Smooth muscle cell (in vitro differentiated cells): ENCODE data around the gene ZNF487. TPM values are rescaled to one million over a fixed set of nuclear protein-coding genes. Genes with fewer than 3 reads are reported as not detected.

Experiments
- DNase-seq: peaks from one replicate; lab custom pipeline; 2025; ENCODE audit not compliant: unreplicated experiment; lab: John Stamatoyannopoulos, UW
- H2AFZ ChIP-seq: fragments of 200-600 bp; sonication (generic); 2 replicates; pipeline ENCODE4 v1.6.0; 2016; ENCODE audit warnings: antibody characterized with exemption, low read depth, mild to moderate bottlenecking
- H3F3A ChIP-seq: fragments of 200-600 bp; sonication (generic); 2 replicates; pipeline ENCODE4 v1.6.0; 2017; ENCODE audit warnings: antibody characterized with exemption, low read depth
- H3K27ac ChIP-seq: fragments of 200-600 bp; sonication (generic); 2 replicates; pipeline ENCODE4 v1.5.1; 2016; ENCODE audit warnings: low read depth, mild to moderate bottlenecking
- H3K27me3 ChIP-seq: fragments of 200-600 bp; sonication (generic); 2 replicates; pipeline ENCODE4 v1.6.1; 2016; ENCODE audit warnings: low read depth, mild to moderate bottlenecking
- H3K36me3 ChIP-seq: fragments of 200-600 bp; sonication (generic); 2 replicates; pipeline ENCODE4 v1.5.1; 2016; ENCODE audit warnings: low read depth
- H3K4me1 ChIP-seq: fragments of 200-600 bp; sonication (generic); 2 replicates; pipeline ENCODE4 v1.5.1; 2016; ENCODE audit warnings: low read depth
- H3K4me2 ChIP-seq: fragments of 200-600 bp; sonication (generic); 2 replicates; pipeline ENCODE4 v1.6.0; 2016; ENCODE audit warnings: mild to moderate bottlenecking
- H3K4me3 ChIP-seq: fragments of 200-600 bp; sonication (generic); 2 replicates; pipeline ENCODE4 v1.5.1; 2016; ENCODE audit warnings: mild to moderate bottlenecking
- H3K79me2 ChIP-seq: fragments of 200-600 bp; sonication (generic); 2 replicates; pipeline ENCODE4 v1.6.0; 2016; ENCODE audit warnings: low read depth, mild to moderate bottlenecking
- H3K9ac ChIP-seq: fragments of 200-600 bp; sonication (generic); 2 replicates; pipeline ENCODE4 v1.6.0; 2016; ENCODE audit warnings: low read depth
- H3K9me3 ChIP-seq: fragments of 200-600 bp; sonication (generic); replicated peaks from 2 replicates; pipeline ENCODE4 v1.5.1; 2016; ENCODE audit warnings: low read depth
- H4K20me1 ChIP-seq: fragments of 200-600 bp; sonication (generic); 2 replicates; pipeline ENCODE4 v1.6.0; 2016; ENCODE audit warnings: low read depth
- CTCF ChIP-seq: fragments of 200-600 bp; sonication (generic); IDR thresholded peaks from 2 replicates; pipeline ENCODE4 v1.5.1; 2017; ENCODE audit warnings: borderline replicate concordance, mild to moderate bottlenecking, antibody characterized with exemption; ENCODE audit not compliant: insufficient read depth, poor library complexity, severe bottlenecking
- WGBS: methylation state at CpG from one replicate; pipeline ENCODE4 v1.1.7; 2016; ENCODE audit warnings: low lambda C conversion rate; 5-methylcytosine and 5-hydroxymethylcytosine counted together
- polyA plus RNA-seq: library from polyadenylated mRNA; unstranded; fragments of >200 nt; fragmentation: Nextera tagmentation; extraction: Ambion mirVana; gene quantifications from 2 replicates; pipeline ENCODE4 v1.2.1, GENCODE V29; 2016
- total RNA-seq: library from RNA; depleted of rRNA; stranded (reverse); fragments of >200 nt; gene quantifications from 2 replicates; pipeline ENCODE4 v1.2.3, GENCODE V29; 2014

The ZNF487 gene
- total and polyA plus RNA-seq, 2 experiments from 2014 or later, result 5.1 to 9.6 TPM

- H3F3A ChIP-seq, result peaks cover 9% of the 10 kb centered on the region
- H3K79me2 ChIP-seq, result peaks cover 31% of the 10 kb centered on the region
- peak within 1 kb of the TSS; percentile 99 for H3K27ac ChIP-seq
- TF ChIP-seq CTCF, result no peak
- no peaks in the 10 kb centered on the region for H3K9me3 ChIP-seq
- H3K27me3 ChIP-seq, result no peaks in the 10 kb centered on the region
- peak within 1 kb of the TSS; percentile 80 for H3K4me3 ChIP-seq
- H2AFZ ChIP-seq, result peak within 1 kb of the TSS; percentile 64
- peak within 1 kb of the TSS; percentile 93 for H3K4me2 ChIP-seq
- 2% methylated on average over 56 of the region's 68 CpGs for WGBS
- H4K20me1 ChIP-seq, result peaks cover 40% of the 10 kb centered on the region
- no peaks in the 10 kb centered on the region for H3K36me3 ChIP-seq
- peak within 1 kb of the TSS; percentile 97 for H3K9ac ChIP-seq
- H3K4me1 ChIP-seq, result peaks cover 13% of the 10 kb centered on the region
- peak; percentile 98 for DNase-seq
Measured at GRCh38 chr10:43408710-43409384, 28.1 kb upstream of the ZNF487 start, which contains the start of gene HNRNPF. Gene HNRNPF (minus strand): TSS chr10:43409186. CDS start chr10:43387884, 21,302 bp downstream.

DNA sequence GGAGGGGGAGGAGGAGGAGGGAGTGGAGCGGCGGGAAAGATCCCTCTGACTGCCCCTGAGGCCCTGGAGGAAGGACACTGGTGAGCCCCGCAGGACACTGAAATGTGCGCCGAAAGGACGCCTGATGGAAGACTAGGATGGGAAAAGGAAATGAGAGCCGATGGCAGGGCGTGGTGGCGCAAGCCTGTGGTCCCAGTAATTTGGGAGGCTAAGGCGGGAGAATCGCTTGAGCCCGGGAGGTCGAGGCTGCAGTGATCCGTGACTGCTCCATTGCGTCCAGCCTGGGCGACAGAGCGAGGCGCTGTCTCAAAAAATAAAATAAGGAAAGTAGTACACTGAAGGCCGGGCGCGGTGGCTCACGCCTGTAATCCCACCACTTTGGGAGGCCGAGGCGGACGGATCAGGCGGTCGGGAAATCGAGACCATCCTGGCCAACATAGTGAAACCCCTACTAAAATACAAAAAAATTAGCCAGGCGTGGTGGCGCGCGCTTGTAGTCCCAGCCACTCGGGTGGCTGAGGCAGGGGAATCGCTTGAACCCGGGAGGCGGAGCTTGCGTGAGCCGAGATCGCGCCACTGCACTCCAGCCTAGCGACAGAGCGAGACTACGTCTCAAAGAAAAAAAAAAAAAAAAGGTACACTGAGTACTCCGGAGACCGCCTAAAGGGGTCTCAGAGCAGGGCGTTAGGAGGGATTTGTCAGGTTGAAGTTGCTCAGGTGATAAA, 27.4 kb upstream of the ZNF487 start:
- Histone ChIP-seq H3K9ac (peak overlapping the region; percentile 97), H3K36me3 (no peaks in the 10 kb centered on the region), H3K9me3 (no peaks in the 10 kb centered on the region), H3K79me2 (peaks cover 24% of the 10 kb centered on the region), H4K20me1 (peaks cover 33% of the 10 kb centered on the region), H3K4me2 (peak overlapping the region; percentile 93), H3K4me3 (peak overlapping the region; percentile 80), H3F3A (peaks cover 7% of the 10 kb centered on the region), H3K27ac (peak overlapping the region; percentile 99), H3K27me3 (no peaks in the 10 kb centered on the region), H3K4me1 (peaks cover 13% of the 10 kb centered on the region), H2AFZ (peak overlapping the region; percentile 64)
- 31% methylated on average over 42 of the region's 46 CpGs for WGBS
- TF ChIP-seq CTCF, result no peak
- DNase-seq, result no peak

GRCh38 chr10:43410345-43410744, 26.6 kb upstream of the ZNF487 start:
- 93% methylated on average over 14 of the region's 14 CpGs for WGBS
- Histone ChIP-seq H3K4me2 (no peak overlapping the region), H3F3A (peaks cover 4% of the 10 kb centered on the region), H3K27me3 (no peaks in the 10 kb centered on the region), H3K9me3 (no peaks in the 10 kb centered on the region), H3K27ac (no peak overlapping the region), H3K79me2 (peaks cover 16% of the 10 kb centered on the region), H4K20me1 (peaks cover 25% of the 10 kb centered on the region), H3K4me1 (peaks cover 13% of the 10 kb centered on the region), H2AFZ (no peak overlapping the region), H3K4me3 (no peak overlapping the region), H3K36me3 (no peaks in the 10 kb centered on the region), H3K9ac (no peak overlapping the region)
- no peak for TF ChIP-seq CTCF
- DNase-seq, result no peak
